K562 (cell line): Measurements from ENCODE around the gene GPR107. TPM values are rescaled to one million over a fixed set of nuclear protein-coding genes. Genes with fewer than 3 reads are reported as not detected.
A peak's percentile ranks its signal among the peaks of the same experiment; 100 is the strongest.

ENCODE experiments used
- ADNP ChIP-seq: fragments of 200-800 bp; sonication (Bioruptor generic); IDR thresholded peaks from 2 replicates; pipeline ENCODE4 v1.6.1; 2016; ENCODE audit warnings: missing genetic modification characterization, missing compliant biosample characterization
- ATF1 ChIP-seq, 2 experiments: fragments of 450-650 bp in 1 of 2; IDR thresholded peaks; 2 replicates each; pipeline ENCODE4 v1.6.1; 2016; ENCODE audit warnings: missing compliant biosample characterization in 1 of 2, missing genetic modification characterization in 1 of 2
- CC2D1A ChIP-seq: fragments of 450-650 bp; IDR thresholded peaks from 2 replicates; pipeline ENCODE4 v1.6.1; 2017; ENCODE audit warnings: mild to moderate bottlenecking
- CEBPB ChIP-seq: fragments of 450-650 bp; IDR thresholded peaks from 2 replicates; pipeline ENCODE4 v1.6.1; 2016; ENCODE audit warnings: missing genetic modification characterization, missing compliant biosample characterization
- CREM ChIP-seq: IDR thresholded peaks from 2 replicates; pipeline ENCODE4 v1.6.1; 2014; ENCODE audit warnings: antibody characterized with exemption, low read depth
- DPF2 ChIP-seq: fragments of 450-650 bp; IDR thresholded peaks from 2 replicates; pipeline ENCODE4 v1.6.1; 2016
- EP300 ChIP-seq: IDR thresholded peaks from 2 replicates; pipeline ENCODE4 v1.6.1; 2012; ENCODE audit warnings: low read length, improper control_type of control experiment
- EP400 ChIP-seq: fragments of 450-650 bp; IDR thresholded peaks from 2 replicates; pipeline ENCODE4 v1.6.1; 2017; ENCODE audit warnings: antibody characterized with exemption, mild to moderate bottlenecking, moderate library complexity
- KDM1A ChIP-seq, 2 experiments: fragments of 450-650 bp; IDR thresholded peaks; 2 replicates each; pipeline ENCODE4 v1.6.1; 2016; ENCODE audit warnings: mild to moderate bottlenecking in 2 of 2
- MTA2 ChIP-seq: fragments of 450-650 bp; IDR thresholded peaks from 2 replicates; pipeline ENCODE4 v1.6.1; 2016; ENCODE audit warnings: low read depth
- MYNN ChIP-seq, 2 experiments: sonication (generic); formaldehyde crosslinking in 1 of 2; IDR thresholded peaks; 2 replicates each; pipeline versions ENCODE4 v1.5.0 to v1.6.1; 2016 to 2020; ENCODE audit warnings: antibody characterized with exemption in 1 of 2, missing genetic modification reagents in 1 of 2
- NBN ChIP-seq: fragments of 450-650 bp; IDR thresholded peaks from 2 replicates; pipeline ENCODE4 v1.6.1; 2016; ENCODE audit warnings: low read depth, mild to moderate bottlenecking
- NCOA1 ChIP-seq: fragments of 450-650 bp; IDR thresholded peaks from 2 replicates; pipeline ENCODE4 v1.6.1; 2016; ENCODE audit warnings: low read depth
- SMAD1 ChIP-seq: fragments of 150-350 bp; IDR thresholded peaks from 2 replicates; pipeline ENCODE4 v1.6.1; 2014; ENCODE audit warnings: low read length, low read depth; ENCODE audit not compliant: partially characterized antibody
- SMARCA5 ChIP-seq: fragments of 450-650 bp; IDR thresholded peaks from 2 replicates; pipeline ENCODE4 v1.6.1; 2016
- SMARCE1 ChIP-seq: fragments of 450-650 bp; IDR thresholded peaks from 2 replicates; pipeline ENCODE4 v1.7.1; 2016; ENCODE audit warnings: mild to moderate bottlenecking
- SOX6 ChIP-seq: fragments of 450-650 bp; IDR thresholded peaks from 2 replicates; pipeline ENCODE4 v1.6.1; 2014; ENCODE audit warnings: mild to moderate bottlenecking
- STAT5A ChIP-seq: IDR thresholded peaks from 2 replicates; pipeline ENCODE4 v1.6.1; 2012; ENCODE audit warnings: low read length, inconsistent platforms, borderline replicate concordance
- ZBED1 ChIP-seq: IDR thresholded peaks from 2 replicates; pipeline ENCODE4 v1.6.1; 2014
- polyA plus RNA-seq, 8 experiments: library from polyadenylated mRNA; depleted of rRNA in 4 of 8; stranded (reverse) in 5 of 8; unstranded in 3 of 8; fragments of >200 nt; fragmentation: Nextera tagmentation in 2 of 8; fragmentation: Illumina TruSeq in 1 of 8; extraction: Ambion mirVana in 2 of 8; extraction: Trizol in 1 of 8; gene quantifications; 2 replicates each; pipeline versions ENCODE4 v1.2.1 to v1.2.3, GENCODE V29; 2011 to 2014; ENCODE audit warnings: inconsistent platforms in 1 of 8, missing spikeins in 1 of 8
- total RNA-seq, 7 experiments: library from RNA; depleted of rRNA in 6 of 7; stranded (reverse); fragments of >200 nt in 6 of 7; fragmentation: Illumina TruSeq in 2 of 7; extraction: Trizol in 2 of 7; gene quantifications; 2 replicates each; pipeline versions ENCODE4 v1.2.1 to v1.2.3, GENCODE V29; 2011 to 2021; ENCODE audit warnings: low replicate concordance in 1 of 7
- TF ChIP-seq, protein P1 (sequence below): fragments of 250-450 bp; sonication (Bioruptor Pico); IDR thresholded peaks from 2 replicates; pipeline ENCODE4 v1.8.0; 2021; ENCODE audit warnings: moderate library complexity, mild to moderate bottlenecking, inconsistent platforms
- TF ChIP-seq, protein P2 (sequence below), 2 experiments: fragments of 450-650 bp; formaldehyde crosslinking in 1 of 2; IDR thresholded peaks; 2 replicates each; pipeline versions ENCODE4 v1.4.0 to v1.6.1; 2014 to 2020; ENCODE audit warnings: mild to moderate bottlenecking in 2 of 2, borderline replicate concordance in 1 of 2, low read depth in 1 of 2

Gene GPR107
- total and polyA plus RNA-seq, 9 of the 15 experiments (the other 6 are each of a cell fraction or from before 2014, with no cell fraction given) = 3.2 to 34.6 (median 14.4) TPM

DNA sequence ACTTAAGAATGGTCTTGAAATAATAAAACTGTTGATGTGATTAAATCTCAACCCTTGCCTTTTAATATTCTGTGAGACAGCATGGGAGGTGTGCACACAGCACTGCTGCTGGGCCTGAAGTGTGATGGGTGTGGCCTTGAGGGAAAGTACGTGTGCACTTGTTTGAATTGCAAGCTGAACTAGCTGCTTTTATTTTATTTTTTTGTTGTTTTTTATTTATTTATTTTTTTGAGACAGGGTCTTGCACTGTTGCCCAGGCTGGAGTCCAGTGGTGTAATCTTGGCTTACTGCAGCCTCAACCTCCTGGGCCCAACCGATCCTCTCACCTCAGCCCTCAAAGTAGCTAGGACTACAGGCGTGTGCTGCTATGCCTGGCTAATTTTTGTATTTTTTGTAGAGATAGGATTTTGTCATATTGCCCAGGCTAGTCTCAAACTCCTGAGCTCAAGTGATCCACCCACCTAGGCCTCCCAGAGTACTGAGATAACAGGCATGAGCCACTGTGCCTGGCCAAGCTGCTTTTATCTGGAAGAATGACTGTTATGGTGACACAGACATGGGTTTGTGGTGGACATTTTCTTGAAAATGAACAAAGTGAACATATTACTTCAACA lies 58.9 kb downstream of the GPR107 start (continued):
- TF ChIP-seq, protein P1, sequence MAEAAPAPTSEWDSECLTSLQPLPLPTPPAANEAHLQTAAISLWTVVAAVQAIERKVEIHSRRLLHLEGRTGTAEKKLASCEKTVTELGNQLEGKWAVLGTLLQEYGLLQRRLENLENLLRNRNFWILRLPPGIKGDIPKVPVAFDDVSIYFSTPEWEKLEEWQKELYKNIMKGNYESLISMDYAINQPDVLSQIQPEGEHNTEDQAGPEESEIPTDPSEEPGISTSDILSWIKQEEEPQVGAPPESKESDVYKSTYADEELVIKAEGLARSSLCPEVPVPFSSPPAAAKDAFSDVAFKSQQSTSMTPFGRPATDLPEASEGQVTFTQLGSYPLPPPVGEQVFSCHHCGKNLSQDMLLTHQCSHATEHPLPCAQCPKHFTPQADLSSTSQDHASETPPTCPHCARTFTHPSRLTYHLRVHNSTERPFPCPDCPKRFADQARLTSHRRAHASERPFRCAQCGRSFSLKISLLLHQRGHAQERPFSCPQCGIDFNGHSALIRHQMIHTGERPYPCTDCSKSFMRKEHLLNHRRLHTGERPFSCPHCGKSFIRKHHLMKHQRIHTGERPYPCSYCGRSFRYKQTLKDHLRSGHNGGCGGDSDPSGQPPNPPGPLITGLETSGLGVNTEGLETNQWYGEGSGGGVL (CRISPR knock-in tag) = no peak
- TF ChIP-seq NBN (no peak), EP400 (peak; percentile 9; the same call in 1 of the 2 replicates), MTA2 (peak; percentile 57; the same call in 1 of the 2 replicates), MYNN (IDR thresholded peaks at IDR 0.05) (peak; percentile 92), MYNN (CRISPR knock-in tag; IDR thresholded peaks at IDR 0.05) (no peak), CREM (peak; percentile 62; the same call in 1 of the 2 replicates), NCOA1 (peak; percentile 32; the same call in 1 of the 2 replicates), DPF2 (peak; percentile 90), SOX6 (peak; percentile 58; the same call in 1 of the 2 replicates), SMAD1 (peak; percentile 38), ZBED1 (no peak), CC2D1A (peak; percentile 91; the same call in 1 of the 2 replicates), EP300 (peak; percentile 55; the same call in 1 of the 2 replicates), KDM1A (IDR thresholded peaks at IDR 0.05) (peak; percentile 53 to 75), ATF1 (CRISPR knock-in tag; IDR thresholded peaks at IDR 0.05) (no peak), ATF1 (tag; IDR thresholded peaks at IDR 0.05) (0 out of 2 replicates have a peak, but pooled peaks have one; percentile 34), STAT5A (peak; percentile 78), CEBPB (tag) (peak; percentile 37; the same call in 1 of the 2 replicates), SMARCA5 (peak; percentile 77; the same call in 1 of the 2 replicates), SMARCE1 (peak; percentile 74), ADNP (tag) (0 out of 2 replicates have a peak, but pooled peaks have one; percentile 34)
- TF ChIP-seq, protein P2, sequence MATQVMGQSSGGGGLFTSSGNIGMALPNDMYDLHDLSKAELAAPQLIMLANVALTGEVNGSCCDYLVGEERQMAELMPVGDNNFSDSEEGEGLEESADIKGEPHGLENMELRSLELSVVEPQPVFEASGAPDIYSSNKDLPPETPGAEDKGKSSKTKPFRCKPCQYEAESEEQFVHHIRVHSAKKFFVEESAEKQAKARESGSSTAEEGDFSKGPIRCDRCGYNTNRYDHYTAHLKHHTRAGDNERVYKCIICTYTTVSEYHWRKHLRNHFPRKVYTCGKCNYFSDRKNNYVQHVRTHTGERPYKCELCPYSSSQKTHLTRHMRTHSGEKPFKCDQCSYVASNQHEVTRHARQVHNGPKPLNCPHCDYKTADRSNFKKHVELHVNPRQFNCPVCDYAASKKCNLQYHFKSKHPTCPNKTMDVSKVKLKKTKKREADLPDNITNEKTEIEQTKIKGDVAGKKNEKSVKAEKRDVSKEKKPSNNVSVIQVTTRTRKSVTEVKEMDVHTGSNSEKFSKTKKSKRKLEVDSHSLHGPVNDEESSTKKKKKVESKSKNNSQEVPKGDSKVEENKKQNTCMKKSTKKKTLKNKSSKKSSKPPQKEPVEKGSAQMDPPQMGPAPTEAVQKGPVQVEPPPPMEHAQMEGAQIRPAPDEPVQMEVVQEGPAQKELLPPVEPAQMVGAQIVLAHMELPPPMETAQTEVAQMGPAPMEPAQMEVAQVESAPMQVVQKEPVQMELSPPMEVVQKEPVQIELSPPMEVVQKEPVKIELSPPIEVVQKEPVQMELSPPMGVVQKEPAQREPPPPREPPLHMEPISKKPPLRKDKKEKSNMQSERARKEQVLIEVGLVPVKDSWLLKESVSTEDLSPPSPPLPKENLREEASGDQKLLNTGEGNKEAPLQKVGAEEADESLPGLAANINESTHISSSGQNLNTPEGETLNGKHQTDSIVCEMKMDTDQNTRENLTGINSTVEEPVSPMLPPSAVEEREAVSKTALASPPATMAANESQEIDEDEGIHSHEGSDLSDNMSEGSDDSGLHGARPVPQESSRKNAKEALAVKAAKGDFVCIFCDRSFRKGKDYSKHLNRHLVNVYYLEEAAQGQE (IDR thresholded peaks at IDR 0.05; ENCODE audit: borderline replicate concordance) = peak; percentile 21; the same call in 1 of the 2 replicates
- TF ChIP-seq, protein P2 (CRISPR knock-in tag; IDR thresholded peaks at IDR 0.05; ENCODE audit: low read depth) = no peak
